ENCODE data around the gene PAQR7. TPM values are rescaled to one million over a fixed set of nuclear protein-coding genes. Genes with fewer than 3 reads are reported as not detected.

The PAQR7 gene, protein sequence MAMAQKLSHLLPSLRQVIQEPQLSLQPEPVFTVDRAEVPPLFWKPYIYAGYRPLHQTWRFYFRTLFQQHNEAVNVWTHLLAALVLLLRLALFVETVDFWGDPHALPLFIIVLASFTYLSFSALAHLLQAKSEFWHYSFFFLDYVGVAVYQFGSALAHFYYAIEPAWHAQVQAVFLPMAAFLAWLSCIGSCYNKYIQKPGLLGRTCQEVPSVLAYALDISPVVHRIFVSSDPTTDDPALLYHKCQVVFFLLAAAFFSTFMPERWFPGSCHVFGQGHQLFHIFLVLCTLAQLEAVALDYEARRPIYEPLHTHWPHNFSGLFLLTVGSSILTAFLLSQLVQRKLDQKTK
- 2.7 TPM for polyA plus RNA-seq (2013, experiment 1 of 2)
- polyA plus RNA-seq (2013, experiment 2 of 2), result 4.4 TPM

DNA sequence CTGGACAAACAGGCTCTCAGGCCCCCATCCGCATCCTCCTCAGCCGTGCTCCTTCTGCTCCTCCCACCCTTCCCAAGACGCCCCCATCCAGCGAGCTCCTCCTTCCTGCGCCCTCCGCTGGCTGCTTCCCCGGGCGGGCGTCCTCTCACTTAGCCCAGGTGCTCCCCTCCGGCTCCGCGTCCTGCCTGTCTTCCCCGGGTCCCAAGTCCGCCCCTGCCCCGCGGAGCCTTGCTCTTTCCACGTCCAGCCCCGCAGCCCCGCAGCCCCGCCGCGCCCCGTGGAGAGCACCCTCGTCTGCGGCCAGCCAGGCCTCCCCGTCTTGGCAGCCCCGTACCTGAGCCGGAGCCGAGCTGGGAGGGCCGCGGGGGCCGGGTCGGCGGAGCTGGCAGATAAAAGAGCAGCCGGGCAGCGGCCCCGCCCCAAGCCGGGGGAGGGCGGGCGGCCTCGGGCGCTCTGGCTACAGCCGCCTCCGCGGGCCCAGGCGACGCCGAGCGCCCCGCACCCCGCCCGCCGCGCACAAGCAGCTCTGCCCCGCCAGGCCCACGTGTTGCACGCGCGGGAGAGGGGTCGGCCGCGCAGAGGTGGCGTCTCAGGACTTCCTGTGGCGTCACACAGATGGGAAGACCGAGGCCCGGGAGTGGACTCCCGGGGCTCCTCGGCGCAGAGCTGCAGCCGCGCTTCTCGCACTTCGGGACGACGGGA is at the start of gene PAQR7:
Gene PAQR7 (minus strand): TSS at position 555 of the 702 bp plus-strand sequence. CDS start 11,869 bp downstream, outside the sequence.
- H3K4me1 ChIP-seq (ENCODE audit: insufficient read depth, low read length), result peaks cover 15% of the 10 kb centered on the region
- H3K36me3 ChIP-seq (ENCODE audit: insufficient read depth, low read length), result no peaks in the 10 kb centered on the region
- H3K4me3 ChIP-seq (ENCODE audit: low read length), result peak within 1 kb of the TSS; percentile 56
- peak within 1 kb of the TSS; percentile 58 for H3K9ac ChIP-seq (ENCODE audit: low read depth, low read length)
- peaks cover 23% of the 10 kb centered on the region for H3K27me3 ChIP-seq (ENCODE audit: insufficient read depth, low read length)
- H3K9me3 ChIP-seq (ENCODE audit: insufficient read depth, low read depth, low read length), result no peaks in the 10 kb centered on the region
- under 1% methylated on average over 75 of the region's 75 CpGs for WGBS
- H3K27ac ChIP-seq (ENCODE audit: low read depth, low read length), result peak within 1 kb of the TSS; percentile 75; the same call in 1 of the 2 replicates

DNA sequence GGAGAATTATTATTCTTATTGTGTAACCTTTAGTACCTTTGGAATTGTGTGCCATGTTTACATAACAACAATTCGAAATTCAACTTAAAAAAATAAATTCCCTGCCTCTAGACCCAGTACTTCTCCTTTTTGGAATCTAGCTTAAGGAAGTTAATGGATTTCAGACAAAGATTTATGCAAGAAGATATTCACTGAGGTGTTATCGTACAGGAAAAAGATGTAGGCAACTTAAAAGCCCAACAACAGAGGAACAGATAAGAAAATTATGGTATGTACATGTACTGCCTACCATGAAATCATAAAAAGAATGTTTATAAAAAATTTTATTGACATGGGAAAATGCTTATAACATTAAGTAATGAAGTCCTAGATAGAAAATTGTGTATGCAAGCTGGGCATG is 48.9 kb upstream of the PAQR7 start:
- 100% methylated on average over 1 of the region's 2 CpGs for WGBS
- no peaks in the 10 kb centered on the region for H3K36me3 ChIP-seq (ENCODE audit: insufficient read depth, low read length)
- H3K4me3 ChIP-seq (ENCODE audit: low read length), result no peak overlapping the region
- H3K9me3 ChIP-seq (ENCODE audit: insufficient read depth, low read depth, low read length), result no peaks in the 10 kb centered on the region
- H3K27me3 ChIP-seq (ENCODE audit: insufficient read depth, low read length), result peaks cover 25% of the 10 kb centered on the region; the same call in 1 of the 2 replicates
- H3K9ac ChIP-seq (ENCODE audit: low read depth, low read length), result no peak overlapping the region
- peaks cover 19% of the 10 kb centered on the region for H3K4me1 ChIP-seq (ENCODE audit: insufficient read depth, low read length)
- no peak overlapping the region for H3K27ac ChIP-seq (ENCODE audit: low read depth, low read length)

DNA sequence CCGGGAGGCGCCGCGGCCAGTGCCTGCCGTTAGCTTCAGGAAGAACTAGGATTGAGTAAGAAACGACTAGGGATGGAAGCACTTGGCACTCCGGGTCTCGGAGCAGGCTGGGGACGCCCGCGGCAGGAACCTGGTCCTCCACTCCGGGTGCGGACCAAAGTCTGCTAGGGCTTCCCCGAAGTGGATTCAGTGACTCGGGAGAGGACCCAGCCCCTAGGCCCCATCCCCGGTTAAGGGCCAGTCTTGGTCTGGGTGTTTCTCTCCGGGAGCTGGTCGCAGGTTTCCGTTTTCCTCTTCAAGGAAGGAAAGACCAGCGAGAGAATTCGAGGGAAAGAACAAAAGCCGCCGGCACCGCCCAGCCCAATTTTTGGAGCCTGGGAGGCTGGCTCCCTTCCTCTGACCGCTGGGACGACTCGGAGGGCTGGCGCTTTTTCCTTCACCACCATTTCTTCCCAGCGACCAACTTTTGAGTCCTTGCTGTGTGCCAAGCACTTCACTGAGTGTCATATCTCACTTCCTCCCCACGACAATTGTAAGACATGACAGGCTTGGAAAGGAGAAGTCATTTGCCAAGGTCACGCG is 47.6 kb upstream of the PAQR7 start:
- WGBS, result under 1% methylated on average over 31 of the region's 32 CpGs
- Histone ChIP-seq H3K27ac (ENCODE audit: low read depth, low read length) (peak overlapping the region; percentile 82), H3K9me3 (ENCODE audit: insufficient read depth, low read depth, low read length) (no peaks in the 10 kb centered on the region), H3K4me1 (ENCODE audit: insufficient read depth, low read length) (peaks cover 19% of the 10 kb centered on the region), H3K36me3 (ENCODE audit: insufficient read depth, low read length) (no peaks in the 10 kb centered on the region), H3K9ac (ENCODE audit: low read depth, low read length) (peak overlapping the region; percentile 73), H3K4me3 (ENCODE audit: low read length) (peak overlapping the region; percentile 65), H3K27me3 (ENCODE audit: insufficient read depth, low read length) (peaks cover 25% of the 10 kb centered on the region; the same call in 1 of the 2 replicates)

DNA sequence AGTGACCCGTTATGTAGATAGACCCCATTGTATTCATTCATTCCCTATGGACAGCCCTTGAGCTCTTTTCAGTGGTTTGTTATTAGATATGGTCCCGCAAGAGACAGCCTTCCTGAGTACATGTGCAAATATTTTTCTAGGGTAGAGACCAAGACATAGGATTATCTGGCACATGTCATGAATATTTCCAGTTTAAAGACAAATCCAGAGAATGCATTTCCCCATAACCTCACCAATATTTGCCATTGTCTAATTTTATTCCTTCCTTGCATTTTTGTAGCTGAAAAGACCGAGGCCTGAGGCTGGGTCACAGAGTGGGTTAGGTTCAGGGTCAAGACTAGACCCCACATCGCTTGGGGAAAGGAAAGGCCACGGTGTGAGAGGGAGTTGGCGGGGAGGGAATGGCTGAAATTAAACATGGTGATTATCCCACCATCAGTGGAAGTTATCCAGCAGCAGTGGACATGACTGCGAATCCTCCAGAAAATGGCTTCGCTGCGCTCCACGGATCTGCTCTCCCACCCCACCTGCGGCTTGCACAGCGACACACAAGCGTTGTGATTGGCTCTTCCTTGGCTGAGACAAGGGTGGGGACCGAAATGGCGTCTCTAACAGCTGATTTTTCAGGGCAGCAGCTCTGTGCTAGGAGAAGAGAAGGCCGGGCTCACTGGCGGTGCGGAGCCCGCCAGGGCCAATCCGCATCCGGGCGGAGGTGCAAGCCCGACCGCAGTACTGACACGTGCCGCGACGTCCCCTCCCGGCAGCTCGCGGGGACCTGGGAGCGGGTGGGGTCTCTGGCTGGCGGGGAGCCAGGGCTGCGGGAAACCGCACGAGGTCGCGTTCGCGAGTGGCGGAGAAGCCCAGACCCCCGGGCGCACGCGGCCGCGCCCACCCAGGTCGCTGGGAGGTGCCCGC is 46.8 kb upstream of the PAQR7 start:
- Histone ChIP-seq H3K4me1 (ENCODE audit: insufficient read depth, low read length) (peaks cover 18% of the 10 kb centered on the region), H3K36me3 (ENCODE audit: insufficient read depth, low read length) (no peaks in the 10 kb centered on the region), H3K27ac (ENCODE audit: low read depth, low read length) (peak overlapping the region; percentile 82; the same call in 1 of the 2 replicates), H3K4me3 (ENCODE audit: low read length) (peak overlapping the region; percentile 65), H3K9me3 (ENCODE audit: insufficient read depth, low read depth, low read length) (no peaks in the 10 kb centered on the region), H3K9ac (ENCODE audit: low read depth, low read length) (peak overlapping the region; percentile 73), H3K27me3 (ENCODE audit: insufficient read depth, low read length) (peaks cover 25% of the 10 kb centered on the region; the same call in 1 of the 2 replicates)
- WGBS, result 8% methylated on average over 49 of the region's 49 CpGs

DNA sequence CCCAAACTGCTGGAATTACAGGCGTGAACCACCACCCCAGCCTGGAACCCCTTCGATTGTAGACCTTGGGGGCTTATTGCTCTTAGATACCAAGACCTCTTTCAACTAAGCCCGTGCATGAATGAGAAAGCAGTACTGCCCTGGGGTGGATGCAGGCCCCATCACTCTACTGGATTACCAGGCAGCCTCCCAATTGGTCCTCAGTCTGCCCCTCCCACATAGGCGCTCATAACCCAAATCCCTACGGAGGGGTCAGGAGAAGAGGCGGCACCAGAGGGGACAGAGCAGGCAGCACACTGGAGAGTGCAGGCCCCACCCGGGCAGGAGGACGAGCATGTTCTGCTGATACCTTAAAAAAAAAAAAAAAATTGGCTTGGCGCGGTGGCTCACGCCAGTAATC is 43.1 kb upstream of the PAQR7 start:
- Histone ChIP-seq H3K36me3 (ENCODE audit: insufficient read depth, low read length) (no peaks in the 10 kb centered on the region), H3K4me3 (ENCODE audit: low read length) (no peak overlapping the region), H3K4me1 (ENCODE audit: insufficient read depth, low read length) (peaks cover 7% of the 10 kb centered on the region), H3K27me3 (ENCODE audit: insufficient read depth, low read length) (peaks cover 18% of the 10 kb centered on the region; the same call in 1 of the 2 replicates), H3K9me3 (ENCODE audit: insufficient read depth, low read depth, low read length) (no peaks in the 10 kb centered on the region), H3K27ac (ENCODE audit: low read depth, low read length) (no peak overlapping the region), H3K9ac (ENCODE audit: low read depth, low read length) (no peak overlapping the region)
- 80% methylated on average over 11 of the region's 11 CpGs for WGBS

DNA sequence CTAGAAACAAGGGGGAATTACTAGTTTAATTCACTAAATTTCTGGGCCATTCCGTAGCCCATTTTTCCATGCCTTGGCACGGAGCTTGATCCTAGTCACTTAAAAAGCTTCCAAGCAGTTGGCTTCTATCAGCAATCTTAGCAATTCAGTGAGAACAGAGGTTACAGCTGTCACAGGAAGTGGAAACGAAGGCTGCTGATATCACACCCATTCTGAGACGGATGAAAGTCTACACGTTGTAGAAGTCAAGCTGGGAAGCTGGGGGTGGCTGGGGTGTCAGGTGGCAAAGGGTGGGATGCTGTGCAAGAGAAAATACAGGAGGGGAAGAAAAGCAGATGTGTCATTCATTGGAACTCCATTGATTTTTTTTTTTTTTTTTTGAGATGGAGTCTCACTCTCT is 42.5 kb upstream of the PAQR7 start:
- no peaks in the 10 kb centered on the region for H3K9me3 ChIP-seq (ENCODE audit: insufficient read depth, low read depth, low read length)
- peaks cover 7% of the 10 kb centered on the region; the same call in 1 of the 2 replicates for H3K4me1 ChIP-seq (ENCODE audit: insufficient read depth, low read length)
- no peaks in the 10 kb centered on the region for H3K36me3 ChIP-seq (ENCODE audit: insufficient read depth, low read length)
- 48% methylated on average over 5 of the region's 5 CpGs for WGBS
- no peak overlapping the region for H3K4me3 ChIP-seq (ENCODE audit: low read length)
- no peak overlapping the region for H3K9ac ChIP-seq (ENCODE audit: low read depth, low read length)
- no peak overlapping the region for H3K27ac ChIP-seq (ENCODE audit: low read depth, low read length)
- peaks cover 12% of the 10 kb centered on the region; the same call in 1 of the 2 replicates for H3K27me3 ChIP-seq (ENCODE audit: insufficient read depth, low read length)

DNA sequence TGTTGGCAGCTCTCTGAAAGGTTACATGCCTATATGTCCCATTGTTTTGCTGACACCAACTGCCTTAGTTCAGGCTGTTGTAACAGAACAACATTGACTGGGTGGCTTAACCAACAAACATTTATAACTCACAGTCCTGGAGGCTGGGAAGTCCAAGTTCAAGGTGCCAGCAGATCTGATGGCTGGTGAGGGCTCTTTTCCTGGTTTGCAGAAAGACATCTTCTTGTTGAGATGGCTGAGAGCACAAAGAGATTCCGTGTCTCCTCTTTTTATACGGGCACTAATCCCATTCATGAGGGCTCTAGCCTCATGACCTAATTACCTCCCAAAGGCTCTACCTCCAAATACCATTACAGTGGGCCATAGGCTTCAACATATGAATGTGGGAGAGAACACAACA is 41.0 kb upstream of the PAQR7 start:
- no peak overlapping the region for H3K9ac ChIP-seq (ENCODE audit: low read depth, low read length)
- WGBS, result 83% methylated on average over 2 of the region's 2 CpGs
- H3K27ac ChIP-seq (ENCODE audit: low read depth, low read length), result no peak overlapping the region

DNA sequence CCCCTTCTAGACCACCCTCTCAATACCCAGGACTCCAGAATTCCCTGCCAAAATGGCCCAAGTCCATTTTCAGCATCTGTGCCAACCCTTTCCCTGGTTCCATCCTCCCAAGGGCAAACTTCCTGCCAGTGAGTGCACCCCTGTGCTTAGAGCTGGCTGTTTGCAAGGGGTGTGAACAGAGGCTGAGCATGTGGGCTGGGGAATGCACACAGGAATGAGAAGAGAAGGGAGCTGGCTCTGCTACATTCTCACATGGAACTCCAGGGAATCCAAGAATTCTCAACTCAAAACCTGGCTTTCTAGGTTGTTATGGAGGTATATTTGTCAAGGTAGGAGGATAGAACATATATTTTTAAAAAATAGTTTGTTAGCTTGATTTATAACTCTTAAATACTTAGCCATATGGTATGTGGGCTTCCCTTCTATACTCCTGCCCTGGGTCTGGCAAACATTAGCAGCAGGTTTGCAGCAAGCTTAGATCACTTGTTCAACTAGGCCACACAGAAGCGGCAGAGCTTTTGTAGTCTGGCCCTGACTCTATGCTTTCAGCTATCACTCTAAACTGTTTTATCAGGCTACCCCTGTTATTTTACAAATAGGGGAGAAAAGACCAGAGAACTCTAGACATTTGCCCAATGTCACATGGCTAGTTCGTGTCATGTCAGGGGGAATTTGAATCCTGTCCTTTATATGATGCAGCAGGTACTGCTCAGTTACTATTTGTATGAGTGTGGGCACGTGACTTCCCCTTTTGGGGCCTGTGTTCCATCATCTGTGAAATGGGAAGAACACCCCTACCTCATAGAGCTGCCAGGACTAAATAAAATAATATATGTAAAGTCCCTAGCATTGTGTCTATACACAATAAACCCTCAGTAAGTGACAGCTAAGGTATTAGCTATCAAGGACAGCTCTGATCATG is 38.8 kb upstream of the PAQR7 start:
- H3K27ac ChIP-seq (ENCODE audit: low read depth, low read length), result no peak overlapping the region
- H3K27me3 ChIP-seq (ENCODE audit: insufficient read depth, low read length), result no peaks in the 10 kb centered on the region
- WGBS, result 88% methylated on average over 2 of the region's 3 CpGs
- H3K9ac ChIP-seq (ENCODE audit: low read depth, low read length), result no peak overlapping the region
- no peak overlapping the region for H3K4me3 ChIP-seq (ENCODE audit: low read length)
- no peaks in the 10 kb centered on the region for H3K9me3 ChIP-seq (ENCODE audit: insufficient read depth, low read depth, low read length)
- no peaks in the 10 kb centered on the region for H3K4me1 ChIP-seq (ENCODE audit: insufficient read depth, low read length)
- no peaks in the 10 kb centered on the region for H3K36me3 ChIP-seq (ENCODE audit: insufficient read depth, low read length)

More for the DNA sequence above, 41.0 kb upstream of the PAQR7 start:
- Histone ChIP-seq H3K36me3 (ENCODE audit: insufficient read depth, low read length) (no peaks in the 10 kb centered on the region), H3K9me3 (ENCODE audit: insufficient read depth, low read depth, low read length) (no peaks in the 10 kb centered on the region), H3K27me3 (ENCODE audit: insufficient read depth, low read length) (no peaks in the 10 kb centered on the region), H3K4me3 (ENCODE audit: low read length) (no peak overlapping the region), H3K4me1 (ENCODE audit: insufficient read depth, low read length) (no peaks in the 10 kb centered on the region)

DNA sequence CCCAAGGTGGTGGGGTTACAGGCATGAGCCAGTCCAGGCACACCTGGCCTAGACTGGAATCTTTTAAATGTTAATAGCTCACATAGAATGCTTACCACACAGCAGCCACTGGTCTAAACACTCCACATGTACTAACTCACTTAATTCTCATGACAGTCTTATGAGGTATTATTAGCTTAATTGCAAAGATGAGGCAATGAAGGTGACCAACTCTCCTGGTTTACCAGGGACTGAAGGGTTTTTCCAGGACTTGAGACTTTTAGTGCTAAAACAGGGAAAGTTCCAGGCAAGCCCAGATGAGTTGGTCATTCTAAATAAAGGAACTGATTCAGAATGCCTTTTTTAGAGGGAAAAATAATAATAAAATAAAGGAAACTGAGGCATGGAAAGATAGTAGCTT is 37.7 kb upstream of the PAQR7 start:
- Histone ChIP-seq H3K36me3 (ENCODE audit: insufficient read depth, low read length) (no peaks in the 10 kb centered on the region), H3K27ac (ENCODE audit: low read depth, low read length) (no peak overlapping the region), H3K27me3 (ENCODE audit: insufficient read depth, low read length) (no peaks in the 10 kb centered on the region), H3K4me3 (ENCODE audit: low read length) (no peak overlapping the region), H3K9me3 (ENCODE audit: insufficient read depth, low read depth, low read length) (no peaks in the 10 kb centered on the region), H3K9ac (ENCODE audit: low read depth, low read length) (no peak overlapping the region), H3K4me1 (ENCODE audit: insufficient read depth, low read length) (no peaks in the 10 kb centered on the region)

Measured in HUES64 (cell line).